ENCODE measurements around the gene ZNF800. TPM values are rescaled to one million over a fixed set of nuclear protein-coding genes. Genes with fewer than 3 reads are reported as not detected.

The ZNF800 gene
- total RNA-seq, 1 donor from 2014 or later: 51.0 TPM

DNA sequence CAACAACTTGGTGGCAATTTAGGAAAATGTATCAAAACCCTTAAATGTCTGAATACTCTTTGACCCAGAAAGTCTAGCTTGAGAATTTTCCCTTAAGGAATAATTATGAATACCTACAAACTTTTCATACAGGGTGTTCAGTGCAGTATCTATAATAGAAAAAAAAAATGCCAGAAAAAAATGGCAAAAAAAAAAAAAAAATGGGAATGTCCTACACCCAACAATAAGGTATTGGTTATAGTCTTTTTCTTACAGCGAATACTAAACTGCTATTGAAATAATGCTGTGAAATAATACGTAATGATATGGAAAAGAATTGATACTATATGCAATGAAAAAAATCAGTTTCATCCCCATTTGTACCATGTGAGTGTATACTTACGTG is 44.3 kb downstream of the ZNF800 start:
- DNase-seq: no peak

GRCh38 chr7:127347567-127348246 is 44.8 kb downstream of the ZNF800 start:
- peak; percentile 37 for DNase-seq

DNA sequence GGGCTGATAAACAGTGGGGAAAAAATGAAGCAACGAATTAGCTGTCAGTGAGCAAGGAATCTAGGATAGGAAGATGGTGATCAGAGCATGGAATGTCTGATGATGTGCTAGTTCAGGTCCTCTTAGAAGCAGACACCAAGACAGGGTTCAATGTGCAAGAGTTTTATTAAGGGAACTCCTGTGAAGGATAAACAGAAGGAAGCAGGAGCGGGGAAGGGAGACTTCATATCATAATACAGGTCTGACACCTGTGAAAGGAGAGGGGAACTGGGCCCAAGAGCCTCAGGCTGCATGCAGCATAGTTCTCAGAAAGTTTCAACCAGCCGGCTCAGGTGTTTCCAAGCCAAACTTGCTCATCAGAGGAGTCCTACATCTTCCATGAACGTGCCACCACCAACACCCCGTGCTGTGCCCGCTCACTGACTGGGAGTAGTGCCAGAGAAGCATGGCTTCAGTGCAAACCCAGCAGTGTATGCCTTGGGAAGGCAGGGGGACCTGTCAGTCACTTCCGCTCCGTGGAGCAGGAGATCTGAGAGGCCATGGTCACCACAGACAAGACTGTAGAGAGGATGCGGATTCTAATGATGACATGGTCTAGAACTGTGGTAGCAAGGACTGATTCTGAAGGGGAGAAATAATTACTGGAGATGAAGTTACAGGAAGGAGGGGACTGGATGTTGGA is 45.8 kb downstream of the ZNF800 start:
- DNase-seq: no peak

GRCh38 chr7:127342596-127342995 is 49.9 kb downstream of the ZNF800 start:
- DNase-seq: no peak

GRCh38 chr7:127338122-127338521 is 54.4 kb downstream of the ZNF800 start:
- no peak for DNase-seq

- DNase-seq: no peak
These were observed 54.9 kb downstream of the ZNF800 start for GRCh38 chr7:127337581-127337980.

- DNase-seq: no peak
These were observed 56.0 kb downstream of the ZNF800 start for GRCh38 chr7:127336458-127336857.

DNA sequence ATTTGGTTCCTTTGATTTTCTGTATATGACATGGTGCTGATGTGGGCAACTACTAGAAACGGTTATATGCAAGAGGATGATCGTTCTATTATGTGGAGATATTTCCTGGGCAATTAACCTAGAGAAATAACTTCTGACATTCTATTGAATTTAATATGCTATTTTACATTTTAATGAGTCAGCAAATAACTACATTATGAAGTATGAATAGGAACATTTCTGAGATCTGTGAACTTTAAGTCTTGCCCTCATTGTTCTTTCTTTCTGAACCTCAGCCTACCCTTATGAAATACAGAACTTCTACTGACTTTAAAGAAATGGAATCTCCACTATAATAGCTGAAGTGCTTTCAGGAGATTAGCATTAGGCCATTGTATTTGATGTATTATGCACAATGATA is 59.6 kb downstream of the ZNF800 start:
- DNase-seq: no peak

DNA sequence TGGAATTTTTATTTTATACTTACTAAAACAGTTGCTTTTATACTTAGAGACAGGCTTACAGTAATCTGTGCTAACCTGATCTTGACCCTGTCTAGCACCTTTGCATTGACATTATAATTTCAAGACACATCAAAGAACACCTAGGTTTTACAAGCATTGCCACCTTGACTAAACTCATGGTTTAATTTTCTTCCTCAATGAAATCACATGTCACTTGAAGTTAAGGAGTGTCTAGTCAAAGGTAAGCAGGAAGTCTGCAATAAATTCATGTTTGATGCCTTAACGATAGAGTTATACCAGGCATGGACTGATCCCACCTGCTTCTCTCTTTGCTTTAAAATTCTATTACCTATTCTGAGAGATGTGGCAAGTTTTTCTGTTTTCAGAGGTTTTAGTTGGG is 62.4 kb downstream of the ZNF800 start:
- no peak for DNase-seq

GRCh38 chr7:127322832-127323493 is 69.5 kb downstream of the ZNF800 start:
- DNase-seq: no peak

DNA sequence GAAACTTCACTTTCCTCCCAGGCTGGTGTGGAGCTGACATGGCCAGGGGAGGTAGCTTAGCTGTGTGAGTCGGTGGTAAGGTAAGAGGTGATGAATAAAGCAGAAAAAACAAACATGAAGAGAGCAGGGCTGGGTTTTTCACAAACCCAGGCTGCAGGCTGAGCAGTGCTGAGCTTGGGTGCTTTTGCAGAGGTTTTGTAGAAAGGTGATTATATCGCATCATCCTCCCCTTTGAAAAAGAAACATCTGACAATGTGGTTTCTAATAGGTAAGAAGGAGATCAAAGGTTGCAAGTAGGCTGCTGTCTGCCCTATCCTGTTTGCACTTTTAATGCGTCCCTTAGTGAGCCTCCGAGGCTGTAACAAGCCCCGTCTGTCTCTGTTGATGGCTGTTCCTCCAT is 70.2 kb downstream of the ZNF800 start:
- no peak for DNase-seq

- DNase-seq: no peak
These were observed 71.5 kb downstream of the ZNF800 start for GRCh38 chr7:127320974-127321373.

Other genes starting within 250 kb of the ZNF800 start
- gene GRM8, start 139.8 kb downstream of the ZNF800 start, total RNA-seq: 3.7 TPM
- 12.6 TPM for gene GCC1, start 192.9 kb upstream of the ZNF800 start, total RNA-seq
- 94.8 TPM for gene ARF5, start 195.7 kb upstream of the ZNF800 start, total RNA-seq
- 0.78 TPM for gene FSCN3, start 201.0 kb upstream of the ZNF800 start, total RNA-seq
- not detected for gene PAX4, start 225.4 kb upstream of the ZNF800 start, total RNA-seq

All from occipital lobe (tissue), 2 donors.